IgD-negative memory B cell (primary cell): Measurements from ENCODE around the gene COQ5. TPM values are rescaled to one million over a fixed set of nuclear protein-coding genes. Genes with fewer than 3 reads are reported as not detected.
"Not testable (repeated sequence)": the region's sequence is repeated elsewhere in the genome, so short reads cannot be mapped to it uniquely, and the experiment has no call there.

Source experiments
- H3K27ac Mint-ChIP-seq, 3 donors: one replicate each; pipeline ENCODE4 v1.8.0; 2020 to 2022; ENCODE audit warnings: mild to moderate bottlenecking in 3 of 3, mixed read lengths in 3 of 3, moderate library complexity in 1 of 3
- H3K27me3 Mint-ChIP-seq: one replicate; pipeline ENCODE4 v1.8.0; 2021; ENCODE audit warnings: mixed read lengths
- H3K36me3 Mint-ChIP-seq: one replicate; pipeline ENCODE4 v1.8.0; 2020; ENCODE audit warnings: mild to moderate bottlenecking, mixed read lengths
- H3K4me1 Mint-ChIP-seq, 3 donors: one replicate each; pipeline ENCODE4 v1.8.0; 2020 to 2022; ENCODE audit warnings: mixed read lengths in 3 of 3, mild to moderate bottlenecking in 1 of 3
- H3K4me3 Mint-ChIP-seq, 4 donors: one replicate each; pipeline ENCODE4 v1.8.0; 2020 to 2022; ENCODE audit warnings: mild to moderate bottlenecking in 4 of 4, mixed read lengths in 4 of 4, moderate library complexity in 3 of 4
- H3K9me3 Mint-ChIP-seq, 3 donors: one replicate each; pipeline ENCODE4 v1.8.0; 2020 to 2021; ENCODE audit warnings: mixed read lengths in 3 of 3, mild to moderate bottlenecking in 1 of 3
- polyA plus RNA-seq: library from polyadenylated mRNA; unstranded; fragments of 300-500 nt; fragmentation: Illumina TruSeq; gene quantifications from one replicate; pipeline ENCODE4 v1.2.3, GENCODE V29; 2021

Gene COQ5
- polyA plus RNA-seq, 1 donor from 2014 or later = 29.1 TPM

GRCh38 chr12:120497524-120498150, 31.3 kb downstream of the COQ5 start:
- Mint-ChIP-seq H3K36me3 (peaks cover 4% of the 10 kb centered on the region), H3K4me1 (peaks cover 18 to 26% (median 22%) of the 10 kb centered on the region in 3 donors), H3K9me3 (no peaks in the 10 kb centered on the region), H3K4me3 (peak overlapping the region; percentile 91 to 99 (median 94)), H3K27me3 (no peaks in the 10 kb centered on the region), H3K27ac (peak overlapping the region; percentile 59 to 86 (median 64))

GRCh38 chr12:120496413-120497340, 32.3 kb downstream of the COQ5 start:
- Mint-ChIP-seq H3K27me3 (no peaks in the 10 kb centered on the region), H3K27ac (peak overlapping the region; percentile 86 to 95 (median 92)), H3K4me3 (peak overlapping the region; percentile 91 to 99 (median 94)), H3K4me1 (peaks cover 18 to 26% (median 22%) of the 10 kb centered on the region in 3 donors), H3K9me3 (no peaks in the 10 kb centered on the region), H3K36me3 (peaks cover 4% of the 10 kb centered on the region)

GRCh38 chr12:120495731-120496412, 33.1 kb downstream of the COQ5 start, which contains the start of gene DYNLL1:
DYNLL1 (plus strand) TSS chr12:120496113; CDS start chr12:120496422, 309 bp downstream.
- H3K27me3 Mint-ChIP-seq = no peaks in the 10 kb centered on the region
- H3K4me3 Mint-ChIP-seq = peak within 1 kb of the TSS; percentile 91 to 99 (median 94)
- peak within 1 kb of the TSS; percentile 86 to 95 (median 92) for H3K27ac Mint-ChIP-seq
- peaks cover 18 to 26% (median 22%) of the 10 kb centered on the region in 3 donors for H3K4me1 Mint-ChIP-seq
- H3K36me3 Mint-ChIP-seq = peaks cover 4% of the 10 kb centered on the region
- no peaks in the 10 kb centered on the region for H3K9me3 Mint-ChIP-seq

- peaks cover 18 to 26% (median 22%) of the 10 kb centered on the region in 3 donors for H3K4me1 Mint-ChIP-seq
- no peaks in the 10 kb centered on the region for H3K27me3 Mint-ChIP-seq
Observed at GRCh38 chr12:120495186-120495730, 33.7 kb downstream of the COQ5 start.

GRCh38 chr12:120490833-120491512, 38.0 kb downstream of the COQ5 start:
- peaks cover 8 to 11% (median 9%) of the 10 kb centered on the region in 3 donors for H3K4me1 Mint-ChIP-seq
- H3K9me3 Mint-ChIP-seq = no peaks in the 10 kb centered on the region
- H3K27ac Mint-ChIP-seq = no peak overlapping the region
- no peaks in the 10 kb centered on the region for H3K27me3 Mint-ChIP-seq
- no peak overlapping the region for H3K4me3 Mint-ChIP-seq
- H3K36me3 Mint-ChIP-seq = peaks cover 2% of the 10 kb centered on the region

More at GRCh38 chr12:120495186-120495730, 33.7 kb downstream of the COQ5 start:
- peak overlapping the region; percentile 81 to 95 (median 86) for H3K27ac Mint-ChIP-seq
- peaks cover 4% of the 10 kb centered on the region for H3K36me3 Mint-ChIP-seq
- H3K9me3 Mint-ChIP-seq = no peaks in the 10 kb centered on the region
- H3K4me3 Mint-ChIP-seq = peak overlapping the region; percentile 91 to 99 (median 94)

- Mint-ChIP-seq H3K36me3 (no peaks in the 10 kb centered on the region), H3K4me1 (peaks cover 3 to 10% (median 7%) of the 10 kb centered on the region in 3 donors), H3K4me3 (peak overlapping the region in 1 of 4 donors; percentile 52), H3K27ac (no peak overlapping the region), H3K9me3 (no peaks in the 10 kb centered on the region), H3K27me3 (no peaks in the 10 kb centered on the region)
Observed at GRCh38 chr12:120490325-120490724, 38.6 kb downstream of the COQ5 start.

- H3K36me3 Mint-ChIP-seq = no peaks in the 10 kb centered on the region
- no peaks in the 10 kb centered on the region for H3K9me3 Mint-ChIP-seq
- H3K4me1 Mint-ChIP-seq = peaks cover 0 to 7% (median 5%) of the 10 kb centered on the region in 3 donors
- H3K4me3 Mint-ChIP-seq = no peak overlapping the region
- no peak overlapping the region for H3K27ac Mint-ChIP-seq
- H3K27me3 Mint-ChIP-seq = no peaks in the 10 kb centered on the region
Observed at GRCh38 chr12:120489018-120489417, 39.9 kb downstream of the COQ5 start.

GRCh38 chr12:120488057-120488640, 40.8 kb downstream of the COQ5 start:
- Mint-ChIP-seq H3K27ac (no peak overlapping the region), H3K4me1 (peaks cover 5 to 7% (median 6%) of the 10 kb centered on the region in 3 donors), H3K36me3 (no peaks in the 10 kb centered on the region), H3K4me3 (peak overlapping the region in 1 of 4 donors; percentile 31), H3K27me3 (no peaks in the 10 kb centered on the region), H3K9me3 (no peaks in the 10 kb centered on the region)

GRCh38 chr12:120487552-120487951, 41.4 kb downstream of the COQ5 start:
- H3K4me3 Mint-ChIP-seq, H3K27ac Mint-ChIP-seq, H3K4me1 Mint-ChIP-seq, H3K36me3 Mint-ChIP-seq, H3K9me3 Mint-ChIP-seq, H3K27me3 Mint-ChIP-seq: not testable (repeated sequence)

- H3K27me3 Mint-ChIP-seq = no peaks in the 10 kb centered on the region
- H3K4me1 Mint-ChIP-seq = peaks cover 5 to 7% (median 6%) of the 10 kb centered on the region in 3 donors
- peaks cover 2% of the 10 kb centered on the region for H3K36me3 Mint-ChIP-seq
- H3K4me3 Mint-ChIP-seq = peak overlapping the region in 1 of 4 donors; percentile 65
- no peak overlapping the region for H3K27ac Mint-ChIP-seq
- no peaks in the 10 kb centered on the region for H3K9me3 Mint-ChIP-seq
Observed at GRCh38 chr12:120485961-120486881, 42.7 kb downstream of the COQ5 start.

- no peak overlapping the region for H3K4me3 Mint-ChIP-seq
- H3K4me1 Mint-ChIP-seq = peaks cover 5 to 7% (median 6%) of the 10 kb centered on the region in 3 donors
Observed at GRCh38 chr12:120483621-120484020, 45.3 kb downstream of the COQ5 start.

GRCh38 chr12:120481022-120481767, 47.8 kb downstream of the COQ5 start:
- Mint-ChIP-seq H3K27ac (peak overlapping the region in 1 of 3 donors; percentile 56), H3K9me3 (no peaks in the 10 kb centered on the region), H3K4me3 (peak overlapping the region in 1 of 4 donors; percentile 65), H3K36me3 (peaks cover 2% of the 10 kb centered on the region), H3K27me3 (no peaks in the 10 kb centered on the region), H3K4me1 (peaks cover 2 to 6% (median 5%) of the 10 kb centered on the region in 3 donors)

More at GRCh38 chr12:120483621-120484020, 45.3 kb downstream of the COQ5 start:
- Mint-ChIP-seq H3K27me3 (no peaks in the 10 kb centered on the region), H3K27ac (peak overlapping the region in 1 of 3 donors; percentile 26), H3K36me3 (peaks cover 2% of the 10 kb centered on the region), H3K9me3 (no peaks in the 10 kb centered on the region)
